HG02642 (cell line): Measurements from ENCODE around the gene DNMT3B.
"Not testable (repeated sequence)": the region's sequence is repeated elsewhere in the genome, so short reads cannot be mapped to it uniquely, and the experiment has no call there.

Experiments used
- ATAC-seq: cut with Tn5 transposase; IDR thresholded peaks from one replicate; pipeline ENCODE4 v1.9.1; 2021; ENCODE audit warnings: mild to moderate bottlenecking; ENCODE audit not compliant: unreplicated experiment, poor library complexity

DNMT3B gene

GRCh38 chr20:32787168-32787567, 25.0 kb downstream of the DNMT3B start:
- ATAC-seq = no peak

GRCh38 chr20:32789896-32790750, 27.9 kb downstream of the DNMT3B start:
- peak; percentile 56 for ATAC-seq

- no peak for ATAC-seq
These were observed 28.5 kb downstream of the DNMT3B start for GRCh38 chr20:32790751-32791057.

GRCh38 chr20:32792316-32792715, 30.1 kb downstream of the DNMT3B start:
- ATAC-seq = peak; percentile 77

- ATAC-seq = no peak
These were observed 30.7 kb downstream of the DNMT3B start for GRCh38 chr20:32792731-32793458.

GRCh38 chr20:32796383-32796948, 34.3 kb downstream of the DNMT3B start:
- ATAC-seq = no peak

- no peak for ATAC-seq
These were observed 34.8 kb downstream of the DNMT3B start for GRCh38 chr20:32796981-32797451.

- ATAC-seq = not testable (repeated sequence)
These were observed 35.4 kb downstream of the DNMT3B start for GRCh38 chr20:32797571-32797970.

GRCh38 chr20:32798046-32798981, 36.1 kb downstream of the DNMT3B start:
- no peak for ATAC-seq

GRCh38 chr20:32803092-32803491, 40.9 kb downstream of the DNMT3B start:
- ATAC-seq = no peak

- no peak for ATAC-seq
These were observed 42.0 kb downstream of the DNMT3B start for GRCh38 chr20:32804022-32804715.

- ATAC-seq = no peak
These were observed 42.6 kb downstream of the DNMT3B start for GRCh38 chr20:32804817-32805216.

- ATAC-seq = no peak
These were observed 43.5 kb downstream of the DNMT3B start for GRCh38 chr20:32805721-32806120.

- no peak for ATAC-seq
These were observed 44.2 kb downstream of the DNMT3B start for GRCh38 chr20:32806356-32806755.

- no peak for ATAC-seq
These were observed 45.5 kb downstream of the DNMT3B start for GRCh38 chr20:32807706-32808105.

GRCh38 chr20:32808438-32808837, 46.3 kb downstream of the DNMT3B start:
- no peak for ATAC-seq

- no peak for ATAC-seq
These were observed 47.7 kb downstream of the DNMT3B start for GRCh38 chr20:32809907-32810306.

GRCh38 chr20:32810941-32811340, 48.8 kb downstream of the DNMT3B start:
- ATAC-seq = no peak

- ATAC-seq = no peak
These were observed 49.7 kb downstream of the DNMT3B start for GRCh38 chr20:32811886-32812285.
